PC-9 (cell line): ENCODE data around the gene LAMC3. TPM values are rescaled to one million over a fixed set of nuclear protein-coding genes. Genes with fewer than 3 reads are reported as not detected.

Source experiments
- Bru-seq: library from RNA; stranded (reverse); fragments of 400-500 nt; gene quantifications from one replicate; lab custom pipeline; 2021; lab: Mats Ljungman, UMichigan
- BruChase-seq, 2 experiments: library from RNA; stranded (reverse); fragments of 400-500 nt; gene quantifications; one replicate each; lab custom pipeline; 2021; lab: Mats Ljungman, UMichigan
- BruUV-seq: library from RNA; stranded (reverse); fragments of 400-500 nt; replicated peaks from 2 replicates; lab custom pipeline; 2021; lab: Mats Ljungman, UMichigan
- CTCF ChIA-PET: fragments of 300-600 bp; sonication (Branson Sonifier 250); formaldehyde crosslinking; loops from one replicate; lab custom pipeline; 2022; ENCODE audit warnings: antibody characterized with exemption; lab: Charles Lee
- POLR2A ChIA-PET: fragments of 300-600 bp; sonication (Branson Sonifier 250); formaldehyde crosslinking; loops from one replicate; lab custom pipeline; 2022; ENCODE audit warnings: antibody characterized with exemption; ENCODE audit not compliant: unreplicated experiment; lab: Charles Lee
- DNase-seq, 2 experiments: peaks; one replicate each; pipeline versions ENCODE4 v3.0.0 to v3.0.0-alpha.2; 2015 to 2022; ENCODE audit warnings: mixed read lengths in 1 of 2
- H2AFZ ChIP-seq: fragments of 200-600 bp; sonication (generic); 2 replicates; pipeline ENCODE4 v1.8.1; 2017; ENCODE audit warnings: antibody characterized with exemption
- H3F3A ChIP-seq: fragments of 200-600 bp; sonication (generic); 2 replicates; pipeline ENCODE4 v1.8.1; 2017; ENCODE audit warnings: antibody characterized with exemption, mild to moderate bottlenecking, low read depth; ENCODE audit not compliant: insufficient read depth
- H3K27ac ChIP-seq: fragments of 200-600 bp; sonication (generic); 2 replicates; pipeline ENCODE4 v1.6.1; 2016; ENCODE audit warnings: mixed run types
- H3K27me3 ChIP-seq: fragments of 200-600 bp; sonication (generic); 2 replicates; pipeline ENCODE4 v1.6.1; 2016; ENCODE audit warnings: low read depth, mixed run types; ENCODE audit not compliant: insufficient read depth
- H3K36me3 ChIP-seq: fragments of 200-600 bp; sonication (generic); 2 replicates; pipeline ENCODE4 v1.6.1; 2016; ENCODE audit warnings: low read depth, mixed run types
- H3K4me1 ChIP-seq: fragments of 200-600 bp; sonication (generic); replicated peaks from 2 replicates; pipeline ENCODE4 v1.6.1; 2016; ENCODE audit warnings: mixed run types; ENCODE audit not compliant: insufficient read depth
- H3K4me2 ChIP-seq: fragments of 200-600 bp; sonication (generic); 2 replicates; pipeline ENCODE4 v1.6.1; 2017; ENCODE audit warnings: mixed run types
- H3K4me3 ChIP-seq: fragments of 200-600 bp; sonication (generic); 2 replicates; pipeline ENCODE4 v1.6.1; 2016; ENCODE audit warnings: mixed run types
- H3K79me2 ChIP-seq: fragments of 200-600 bp; sonication (generic); 2 replicates; pipeline ENCODE4 v1.6.1; 2017; ENCODE audit warnings: low read depth, mixed run types
- H3K9me2 ChIP-seq: fragments of 200-600 bp; sonication (generic); 2 replicates; pipeline ENCODE4 v1.8.1; 2017; ENCODE audit warnings: mild to moderate bottlenecking; ENCODE audit not compliant: insufficient read depth
- H3K9me3 ChIP-seq: fragments of 200-600 bp; sonication (generic); 2 replicates; pipeline ENCODE4 v1.8.1; 2016; ENCODE audit warnings: low read depth; ENCODE audit not compliant: insufficient read depth
- H4K20me1 ChIP-seq: fragments of 200-600 bp; sonication (generic); 2 replicates; pipeline ENCODE4 v1.8.1; 2017; ENCODE audit not compliant: insufficient read depth
- CTCF ChIP-seq: fragments of 200-600 bp; sonication (generic); conservative IDR thresholded peaks from 2 replicates; pipeline ENCODE4 v1.6.1; 2017; ENCODE audit warnings: mixed run types, antibody characterized with exemption, mild to moderate bottlenecking, moderate library complexity
- EZH2 ChIP-seq: fragments of 200-600 bp; sonication (generic); IDR thresholded peaks from 2 replicates; pipeline ENCODE4 v1.8.0; 2017; ENCODE audit warnings: antibody characterized with exemption, low read depth
- intact Hi-C: fragments of 100-400 bp; cut with micrococcal nuclease; formaldehyde crosslinking; loops from one replicate; pipeline ENCODE4 v1.10.0; 2022; ENCODE audit not compliant: unreplicated experiment
- long read RNA-seq: library from polyadenylated mRNA; stranded (forward); transcript quantifications from one replicate; pipeline ENCODE4 v2.0.0, GENCODE V29; 2022
- total RNA-seq: library from RNA; stranded (reverse); gene quantifications from 2 replicates; pipeline ENCODE4 v1.2.3, GENCODE V29; 2021

Gene LAMC3
- total RNA-seq: 0.38 and 0.41 TPM in 2 replicates
- Bru-seq, nascent RNA: percentile 13 among the genes with signal in this experiment
- percentile 9 among the genes with signal in this experiment for BruChase-seq, experiment 1, labeled RNA remaining after a 2-hour chase
- percentile 9 among the genes with signal in this experiment for BruChase-seq, experiment 2, labeled RNA remaining after a 6-hour chase
- long read RNA-seq: 0 reads

DNA sequence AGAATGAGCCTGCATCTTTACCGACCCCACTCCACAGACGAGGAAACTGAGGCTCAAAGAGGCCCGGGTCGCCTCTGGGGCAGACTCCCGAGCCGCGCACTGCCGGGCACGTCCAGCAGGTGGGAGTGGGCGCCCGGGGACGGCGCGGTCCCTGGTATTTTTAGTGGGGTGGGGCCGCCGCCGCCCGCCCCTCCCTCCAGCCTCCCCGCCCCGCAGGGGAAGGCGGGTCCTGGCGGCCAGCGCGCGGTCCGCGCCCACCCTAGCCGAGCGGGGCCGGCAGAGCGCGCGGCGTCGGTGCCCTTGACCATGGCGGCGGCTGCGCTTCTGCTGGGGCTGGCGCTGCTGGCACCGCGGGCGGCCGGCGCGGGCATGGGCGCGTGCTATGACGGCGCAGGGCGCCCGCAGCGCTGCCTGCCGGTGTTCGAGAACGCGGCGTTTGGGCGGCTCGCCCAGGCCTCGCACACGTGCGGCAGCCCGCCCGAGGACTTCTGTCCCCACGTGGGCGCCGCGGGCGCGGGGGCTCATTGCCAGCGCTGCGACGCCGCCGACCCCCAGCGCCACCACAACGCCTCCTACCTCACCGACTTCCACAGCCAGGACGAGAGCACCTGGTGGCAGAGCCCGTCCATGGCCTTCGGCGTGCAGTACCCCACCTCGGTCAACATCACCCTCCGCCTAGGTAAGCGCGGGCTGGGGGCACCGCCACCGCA is at the start of gene LAMC3:
Gene LAMC3, plus strand, starts transcription at position 266 of the 710 bp plus-strand sequence. Its CDS starts 41 bp downstream, at position 307.
- H3K9me3 ChIP-seq: no peaks in the 10 kb centered on the region
- peak in 1 of 2 experiments; percentile 17 for DNase-seq
- H3K79me2 ChIP-seq: no peaks in the 10 kb centered on the region
- no peak within 1 kb of the TSS for H3K27ac ChIP-seq
- no peaks in the 10 kb centered on the region for H4K20me1 ChIP-seq
- no peaks in the 10 kb centered on the region for H3F3A ChIP-seq
- H3K9me2 ChIP-seq: no peaks in the 10 kb centered on the region
- ChIA-PET CTCF (interaction anchor here (0.7 kb wide), 1 partner anchor 37 kb away, joined by 4 read pairs; no protein-coding TSS in a partner anchor), POLR2A (no interaction called here)
- no peak within 1 kb of the TSS for H3K4me3 ChIP-seq
- no peak for TF ChIP-seq CTCF
- TF ChIP-seq EZH2: no peak
- peaks cover 14% of the 10 kb centered on the region; the same call in 1 of the 2 replicates for H3K27me3 ChIP-seq
- intact Hi-C loops: loop anchor here (5.0 kb wide), 1 partner anchor 38 kb away; no protein-coding TSS in a partner anchor
- no peaks in the 10 kb centered on the region for H3K4me1 ChIP-seq
- no peaks in the 10 kb centered on the region for H3K36me3 ChIP-seq
- no peak within 1 kb of the TSS for H2AFZ ChIP-seq
- no TSS peak for BruUV-seq
- no peak within 1 kb of the TSS for H3K4me2 ChIP-seq

DNA sequence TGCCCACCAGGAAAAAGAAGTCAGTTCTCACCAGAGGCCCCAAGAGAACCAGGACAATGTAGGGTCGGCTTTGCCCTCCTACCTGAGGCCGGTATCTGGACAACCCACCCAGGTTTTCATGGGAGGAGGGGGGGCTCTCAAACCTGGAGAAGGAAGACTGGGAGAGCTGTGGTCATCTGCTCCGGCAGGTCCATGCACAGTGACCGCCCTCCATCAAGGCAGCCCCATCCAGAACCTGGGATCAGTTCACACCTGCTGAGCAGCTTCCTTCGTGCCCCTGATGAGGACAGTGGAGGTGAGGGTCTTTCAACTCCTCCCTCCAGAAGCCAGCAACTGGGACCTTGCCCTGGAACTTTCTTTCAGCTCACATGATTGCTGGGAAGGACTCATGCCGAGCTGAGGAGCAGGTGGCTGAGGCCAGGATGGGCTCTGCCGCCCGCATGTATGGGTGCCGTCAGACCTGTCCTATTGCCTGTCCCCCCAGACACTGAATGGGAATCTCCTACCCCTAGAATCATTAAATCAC is 49.1 kb upstream of the LAMC3 start:
- intact Hi-C loops: no loop called here
- ChIA-PET POLR2A (no interaction called here), CTCF (no interaction called here)
- H3K4me2 ChIP-seq: no peak overlapping the region
- BruUV-seq: no TSS peak
- no peaks in the 10 kb centered on the region for H3K79me2 ChIP-seq
- H3K27ac ChIP-seq: no peak overlapping the region
- no peaks in the 10 kb centered on the region; the same call in 1 of the 2 replicates for H3K9me2 ChIP-seq
- no peak overlapping the region for H2AFZ ChIP-seq
- DNase-seq: no peak
- no peaks in the 10 kb centered on the region for H4K20me1 ChIP-seq
- H3K9me3 ChIP-seq: no peaks in the 10 kb centered on the region
- peaks cover 4% of the 10 kb centered on the region; the same call in 1 of the 2 replicates for H3F3A ChIP-seq
- TF ChIP-seq CTCF (no peak), EZH2 (no peak)
- H3K4me3 ChIP-seq: no peak overlapping the region
- H3K4me1 ChIP-seq: peaks cover 21% of the 10 kb centered on the region
- no peaks in the 10 kb centered on the region for H3K36me3 ChIP-seq
- peaks cover 30% of the 10 kb centered on the region for H3K27me3 ChIP-seq

GRCh38 chr9:130960522-130961378 is 48.2 kb upstream of the LAMC3 start:
- Histone ChIP-seq H3K79me2 (no peaks in the 10 kb centered on the region), H2AFZ (no peak overlapping the region), H3K4me3 (no peak overlapping the region), H3K27ac (no peak overlapping the region), H3K4me1 (peaks cover 21% of the 10 kb centered on the region), H3K4me2 (no peak overlapping the region), H3K36me3 (no peaks in the 10 kb centered on the region), H3F3A (peaks cover 4% of the 10 kb centered on the region; the same call in 1 of the 2 replicates), H3K9me3 (no peaks in the 10 kb centered on the region), H3K9me2 (no peaks in the 10 kb centered on the region; the same call in 1 of the 2 replicates), H3K27me3 (peaks cover 25% of the 10 kb centered on the region), H4K20me1 (no peaks in the 10 kb centered on the region)
- no peak for TF ChIP-seq CTCF
- TF ChIP-seq EZH2: no peak
- ChIA-PET CTCF (no interaction called here), POLR2A (no interaction called here)
- no peak for DNase-seq
- intact Hi-C loops: no loop called here
- no TSS peak for BruUV-seq
